Measurements from ENCODE around the gene BACE2.

- TF ChIP-seq CTCF (IDR thresholded peaks at IDR 0.05; ENCODE audit: insufficient read depth, low read length, poor library complexity, severe bottlenecking): no peak
- no peak for TF ChIP-seq EZH2phosphoT487 (conservative IDR thresholded peaks at IDR 0.05; ENCODE audit: low read length)
These were observed 36.8 kb downstream of the BACE2 start for GRCh38 chr21:41204736-41205135.
